Fibroblast of skin of back (primary cell): Measurements from ENCODE around the gene CPB1. TPM values are rescaled to one million over a fixed set of nuclear protein-coding genes. Genes with fewer than 3 reads are reported as not detected.
A peak's percentile ranks its signal among the peaks of the same experiment; 100 is the strongest.
"Not testable (repeated sequence)": the region's sequence is repeated elsewhere in the genome, so short reads cannot be mapped to it uniquely, and the experiment has no call there.

Source experiments
- DNase-seq: peaks from one replicate; pipeline ENCODE4 v3.0.0-alpha.2; 2013
- polyA plus RNA-seq, 2 experiments: library from polyadenylated mRNA; unstranded; fragments of 120-200 nt; gene quantifications; one replicate each; pipeline ENCODE4 v1.2.1, GENCODE V29; 2013; ENCODE audit not compliant: insufficient read length in 2 of 2

CPB1 gene
- 0.13 TPM for polyA plus RNA-seq (2013, experiment 1 of 2; ENCODE audit: insufficient read length)
- polyA plus RNA-seq (2013, experiment 2 of 2; ENCODE audit: insufficient read length) = 0.64 TPM

DNA sequence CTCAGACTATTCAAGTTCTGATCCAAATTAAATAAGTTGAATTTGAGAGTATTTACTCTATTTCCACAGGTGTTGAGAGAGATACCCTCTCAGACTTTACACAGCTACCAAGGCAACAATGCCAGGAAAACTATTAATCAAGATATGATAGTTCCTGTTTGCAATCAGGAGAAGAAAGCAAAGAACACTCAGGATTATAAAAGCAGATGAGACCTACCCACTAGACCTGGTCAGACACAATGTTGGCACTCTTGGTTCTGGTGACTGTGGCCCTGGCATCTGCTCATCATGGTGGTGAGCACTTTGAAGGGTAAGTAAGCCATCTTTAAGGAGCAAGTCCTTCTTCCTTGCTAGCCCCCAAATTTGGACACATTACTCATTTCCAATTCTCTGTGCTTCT, at the start of gene CPB1:
TSS of gene CPB1 (plus strand) at position 227 of the 400 bp plus-strand sequence. CDS start at position 240, 13 bp downstream.
- no peak for DNase-seq

DNA sequence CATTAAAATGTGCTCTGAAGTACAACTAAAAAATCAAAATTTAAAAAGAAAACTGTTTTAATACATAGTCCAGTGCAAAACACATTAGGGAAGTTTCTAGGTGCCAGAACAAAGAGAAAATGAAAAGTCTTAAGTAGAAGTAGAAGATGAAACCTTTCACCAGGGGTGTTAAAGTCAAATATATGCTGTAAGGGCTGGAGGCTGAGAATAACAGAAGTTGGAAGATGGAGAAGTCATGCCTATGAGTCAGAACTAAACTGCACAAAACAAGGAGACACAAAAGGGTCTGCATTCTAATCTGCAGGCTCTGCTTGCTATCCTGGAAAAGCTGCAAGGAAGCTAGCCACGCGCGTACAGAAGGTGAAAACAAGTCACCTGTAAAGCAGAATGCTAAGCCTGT, 48.7 kb upstream of the CPB1 start:
- DNase-seq = no peak

- not testable (repeated sequence) for DNase-seq
Measured at GRCh38 chr3:148785026-148785425, 42.6 kb upstream of the CPB1 start.

GRCh38 chr3:148786159-148786558, 41.5 kb upstream of the CPB1 start:
- not testable (repeated sequence) for DNase-seq

- DNase-seq = peak; percentile 61
Measured at GRCh38 chr3:148789146-148789545, 38.5 kb upstream of the CPB1 start.

DNA sequence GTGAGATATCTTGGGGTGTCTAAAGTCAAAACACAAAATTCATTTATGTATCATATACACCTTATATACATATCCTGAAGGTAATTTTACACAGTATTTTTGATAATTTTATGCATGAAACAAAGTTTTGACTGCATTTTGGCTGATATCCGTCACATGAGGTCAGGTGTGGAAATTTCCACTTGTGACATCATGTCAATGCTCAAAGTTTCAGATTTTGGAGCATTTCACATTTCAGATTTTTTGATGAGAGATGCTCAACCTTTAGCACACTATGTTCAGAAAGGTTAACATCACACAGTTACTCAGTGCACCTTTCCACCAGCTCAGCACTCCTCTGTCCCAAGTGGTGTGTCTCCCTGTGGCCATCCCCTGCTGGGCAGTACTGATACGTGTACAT, 37.7 kb upstream of the CPB1 start:
- DNase-seq = no peak

- DNase-seq = no peak
Measured at GRCh38 chr3:148790370-148790769, 37.2 kb upstream of the CPB1 start.

GRCh38 chr3:148790851-148791735, 36.5 kb upstream of the CPB1 start:
- no peak for DNase-seq

DNA sequence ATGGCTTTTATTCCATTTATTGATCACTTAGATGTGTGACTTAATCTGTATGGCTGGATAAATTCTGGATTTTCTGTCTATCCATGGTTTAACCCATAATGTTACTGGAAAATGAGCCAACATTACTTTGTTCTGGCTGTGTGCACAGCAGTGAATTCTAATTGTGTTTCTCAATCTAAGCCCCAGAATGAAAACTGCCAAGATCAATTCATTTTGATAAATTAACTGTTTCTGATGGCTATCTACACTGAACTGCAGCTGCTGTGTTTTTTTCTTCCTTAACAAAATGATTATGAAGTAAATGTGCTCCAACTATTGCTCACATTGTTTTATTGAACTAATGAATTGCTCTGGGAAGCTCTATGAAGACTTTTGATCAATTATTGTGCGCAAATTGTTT, 35.7 kb upstream of the CPB1 start:
- no peak for DNase-seq

- DNase-seq = no peak
Measured at GRCh38 chr3:148792516-148792915, 35.1 kb upstream of the CPB1 start.

DNA sequence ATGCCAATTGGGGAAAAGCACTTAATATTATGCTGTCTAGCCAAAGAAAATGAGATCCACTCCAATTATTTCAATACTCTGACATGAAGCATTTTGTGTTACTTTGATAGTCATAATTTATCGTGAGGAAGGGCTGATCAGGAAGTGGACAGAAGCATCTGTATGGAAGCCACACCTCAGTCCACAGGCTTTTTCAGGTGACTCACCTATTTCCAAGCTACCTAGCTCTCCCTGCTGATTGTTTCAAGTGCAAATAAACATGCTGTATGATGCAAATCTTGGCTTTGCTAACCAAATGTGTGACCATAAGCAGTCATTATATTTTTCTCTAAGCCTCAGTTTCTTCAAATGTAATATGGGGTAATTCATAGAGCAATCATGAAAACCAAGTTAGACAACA, 30.8 kb upstream of the CPB1 start:
- no peak for DNase-seq

DNA sequence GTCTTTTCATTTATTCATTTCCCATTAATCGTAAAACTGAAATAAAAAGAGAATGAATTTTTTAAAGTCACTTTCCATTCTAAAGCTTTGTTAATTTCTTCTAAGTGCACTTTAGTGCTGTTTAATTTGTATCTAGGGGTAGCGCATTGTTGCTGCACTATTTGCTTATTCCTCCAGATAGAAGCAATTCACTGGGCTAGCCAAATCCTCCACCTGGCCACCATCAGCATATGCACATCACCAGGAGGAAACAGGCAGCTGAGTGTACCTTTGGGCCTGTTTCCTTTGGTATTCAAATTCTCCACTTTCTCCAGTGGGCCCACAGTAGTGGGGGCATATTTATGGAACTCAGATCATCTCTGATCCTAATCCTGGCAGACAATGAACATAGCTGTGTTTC, 29.8 kb upstream of the CPB1 start:
- DNase-seq = no peak

DNA sequence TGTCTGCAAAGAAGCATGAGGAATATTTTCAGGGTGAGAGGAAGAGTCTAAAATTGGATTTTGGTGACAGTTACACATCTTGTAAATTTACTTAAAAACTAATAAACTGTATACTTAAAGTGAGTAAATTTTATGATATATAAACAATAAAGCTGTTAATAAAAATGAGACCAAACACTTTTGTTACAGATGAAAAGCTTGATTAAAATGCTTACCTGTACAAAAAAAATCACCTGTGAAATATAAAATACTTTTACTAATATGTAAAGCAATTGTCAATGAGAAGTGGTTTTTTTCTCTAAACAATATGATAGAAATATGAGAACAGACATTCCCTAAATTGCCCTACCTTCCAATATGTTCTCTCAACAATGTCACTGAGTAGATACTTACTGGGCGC, 27.2 kb upstream of the CPB1 start:
- DNase-seq = no peak

- no peak for DNase-seq
Measured at GRCh38 chr3:148809835-148810234, 17.8 kb upstream of the CPB1 start.

DNA sequence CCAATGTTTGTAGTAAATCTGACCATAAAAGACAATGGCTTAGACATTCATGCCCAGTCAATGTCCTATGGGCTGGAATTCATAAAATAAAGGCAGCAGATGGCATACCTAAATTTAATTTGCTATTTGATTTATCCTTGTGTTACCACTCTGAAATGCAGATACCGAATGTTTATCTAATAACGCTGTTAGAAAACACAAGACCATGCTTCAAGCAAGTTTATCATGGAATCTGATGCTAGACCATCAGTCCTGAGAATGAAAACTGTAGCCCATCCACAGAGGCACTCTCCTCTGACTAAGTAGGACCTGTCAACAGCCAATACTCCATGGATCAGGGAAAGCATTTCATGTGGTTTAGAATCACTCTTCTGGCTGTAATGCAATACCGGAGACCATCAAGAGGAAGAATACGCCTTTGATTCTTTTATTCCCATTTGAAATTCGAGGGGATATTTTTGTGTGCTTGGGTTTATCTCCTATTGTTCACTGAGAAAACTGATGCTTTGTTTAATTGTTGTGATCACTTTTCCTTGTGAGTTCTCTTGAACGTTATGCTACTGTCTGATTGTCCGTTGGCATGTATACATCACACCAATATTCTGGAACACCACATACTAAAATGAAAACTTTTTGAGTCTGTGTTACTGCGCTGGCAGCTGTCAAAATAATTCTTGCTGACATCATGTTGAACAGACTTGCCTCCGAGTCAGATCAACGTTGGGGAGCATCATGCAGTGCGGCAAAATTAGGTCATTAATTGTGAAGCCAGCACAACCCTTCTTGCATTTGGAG, 12.1 kb upstream of the CPB1 start:
- DNase-seq = no peak

GRCh38 chr3:148816427-148816826, 11.2 kb upstream of the CPB1 start:
- DNase-seq = no peak

DNA sequence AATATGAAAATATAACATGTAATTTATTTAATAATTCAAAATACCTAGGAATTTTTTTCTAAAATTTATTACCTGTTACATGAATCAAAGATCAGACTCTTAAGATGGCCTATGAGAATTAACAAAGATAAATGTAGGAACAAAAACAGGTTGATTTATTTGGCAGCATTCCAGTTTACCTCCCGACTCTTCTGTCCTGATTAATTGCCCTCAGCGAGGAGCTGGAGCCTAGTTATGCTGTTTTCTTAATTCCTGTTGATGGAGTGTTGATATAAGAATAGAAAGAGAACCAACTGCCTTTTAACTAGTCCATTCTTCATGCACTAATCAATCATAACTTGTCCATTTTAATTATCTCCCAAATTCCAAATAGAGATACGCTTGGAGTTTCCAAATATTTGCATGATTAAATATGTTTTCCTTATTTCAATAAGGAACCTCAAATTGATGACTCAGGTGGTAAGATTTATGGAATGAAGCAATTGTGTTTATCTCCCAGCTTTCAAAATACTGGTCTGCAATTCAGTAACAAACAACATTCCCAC, 10.6 kb upstream of the CPB1 start:
- no peak for DNase-seq

DNA sequence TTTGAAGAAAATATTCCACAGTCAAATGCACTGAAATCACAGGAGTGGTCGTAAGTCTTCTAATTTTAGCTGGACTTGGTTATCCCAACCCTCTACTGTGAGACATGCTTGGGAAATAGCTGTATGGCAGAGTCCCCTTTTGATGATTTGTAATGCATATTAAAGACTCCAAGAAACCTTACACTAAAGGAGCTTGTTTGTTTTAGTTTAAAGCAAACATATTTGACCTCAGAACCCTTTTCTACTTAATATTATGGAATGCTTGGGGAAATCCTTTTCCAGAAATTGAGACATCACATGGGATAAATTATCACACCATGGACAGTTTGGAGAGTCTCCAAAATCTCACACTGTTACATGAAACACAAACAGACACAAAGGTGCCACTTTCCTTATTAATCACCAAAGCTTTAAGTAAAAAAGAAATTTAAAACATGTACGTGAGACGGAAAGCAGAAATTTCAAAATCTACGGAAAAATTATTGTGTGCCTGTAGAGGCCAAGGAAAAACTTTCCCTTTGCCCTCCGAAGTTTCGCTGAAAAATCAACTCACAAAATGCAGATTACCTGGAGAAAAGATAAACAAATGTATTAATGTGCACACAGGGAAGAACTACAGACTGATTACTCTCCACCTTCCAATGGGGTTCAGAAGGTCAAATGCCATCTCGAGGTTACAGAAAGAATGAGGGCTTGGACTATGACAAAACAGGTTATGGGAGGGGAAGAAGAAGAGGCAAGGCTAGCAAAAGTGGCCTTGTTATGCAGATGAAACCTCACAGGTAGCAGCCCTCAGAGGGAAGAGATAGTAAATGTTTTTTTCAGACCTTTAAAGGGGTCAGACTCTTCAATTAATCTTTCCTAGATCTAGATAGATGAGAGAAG, 7.0 kb upstream of the CPB1 start:
- no peak for DNase-seq

GRCh38 chr3:148823026-148823425, 4.6 kb upstream of the CPB1 start:
- no peak for DNase-seq

GRCh38 chr3:148825476-148825875, 2.1 kb upstream of the CPB1 start:
- DNase-seq = no peak

DNA sequence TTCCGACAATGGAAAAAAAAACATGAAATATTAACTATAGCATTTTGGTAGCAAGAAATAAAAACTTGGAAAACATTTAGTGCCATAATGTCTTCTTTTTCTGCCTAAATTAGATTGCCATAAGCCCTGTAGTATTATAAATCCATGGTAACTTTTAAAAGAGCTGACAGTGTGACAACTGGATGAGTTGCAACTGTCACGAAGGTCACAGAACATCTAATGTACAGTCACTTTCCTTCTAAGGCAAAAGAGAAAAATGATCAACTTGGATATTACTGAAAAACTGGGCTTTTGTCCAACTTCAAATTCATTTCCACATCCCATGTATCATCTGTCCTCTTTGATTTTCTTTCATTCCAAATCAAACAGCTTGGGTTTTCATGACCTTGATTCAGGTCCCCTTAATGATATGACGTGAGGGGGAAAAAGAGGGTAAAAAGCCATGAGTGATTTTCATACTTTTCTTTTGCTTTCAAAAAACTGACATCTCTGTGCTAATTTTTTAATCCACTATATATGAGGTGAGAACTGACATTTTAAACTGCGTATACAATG, 602 bp downstream of the CPB1 start:
- DNase-seq = no peak

DNA sequence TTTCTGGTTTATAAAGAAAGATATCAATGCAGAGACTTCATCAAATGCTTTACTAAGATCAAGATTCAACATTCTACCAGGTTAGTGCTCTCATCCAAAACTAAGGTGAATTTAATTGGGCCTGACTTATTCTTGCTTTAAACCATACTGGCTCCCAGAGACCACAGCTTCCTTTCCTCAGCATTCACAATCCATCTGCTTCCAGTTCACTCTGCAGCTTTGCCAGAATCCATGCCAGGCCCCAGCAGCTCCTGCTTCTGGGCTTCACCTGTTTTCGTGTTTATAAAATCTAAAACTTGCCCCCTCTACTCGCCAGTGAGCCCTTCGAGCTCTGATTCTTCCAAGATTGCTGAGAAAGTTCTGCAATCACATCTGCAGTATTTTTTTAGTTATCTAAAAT, 2.3 kb downstream of the CPB1 start:
- DNase-seq = no peak
